H1 (cell line): ENCODE measurements around the gene TMEM145. TPM values are rescaled to one million over a fixed set of nuclear protein-coding genes. Genes with fewer than 3 reads are reported as not detected.
A peak's percentile ranks its signal among the peaks of the same experiment; 100 is the strongest.

Source experiments
- BRCA1 ChIP-seq: IDR thresholded peaks from 2 replicates; pipeline ENCODE4 v1.6.1; 2012; ENCODE audit warnings: low read depth, low read length, improper control_type of control experiment
- CEBPB ChIP-seq: IDR thresholded peaks from 2 replicates; pipeline ENCODE4 v1.6.1; 2012; ENCODE audit warnings: low read depth, low read length
- CHD2 ChIP-seq: IDR thresholded peaks from 2 replicates; pipeline ENCODE4 v1.6.1; 2012; ENCODE audit warnings: low read length, improper control_type of control experiment
- CTBP2 ChIP-seq: IDR thresholded peaks from 2 replicates; pipeline ENCODE4 v1.7.0; 2011; ENCODE audit warnings: borderline replicate concordance, mild to moderate bottlenecking, moderate library complexity, mixed read lengths, low read length; ENCODE audit not compliant: insufficient read depth, insufficient read length
- E2F6 ChIP-seq: IDR thresholded peaks from 2 replicates; pipeline ENCODE4 v1.6.1; 2012; ENCODE audit warnings: inconsistent platforms
- FOSL1 ChIP-seq: IDR thresholded peaks from 2 replicates; pipeline ENCODE4 v1.6.1; 2011; ENCODE audit warnings: mild to moderate bottlenecking, low read depth, low read length, moderate library complexity; ENCODE audit not compliant: insufficient read depth
- KDM4A ChIP-seq: IDR thresholded peaks from one replicate; pipeline ENCODE4 v1.7.1; 2012; ENCODE audit warnings: low read depth, mild to moderate bottlenecking, moderate library complexity, low read length, inconsistent platforms; ENCODE audit not compliant: severe bottlenecking
- PHF8 ChIP-seq: fragments of 200-600 bp; sonication (generic); conservative IDR thresholded peaks from 2 replicates; pipeline ENCODE4 v1.7.1; 2012; ENCODE audit warnings: low read depth, mild to moderate bottlenecking, inconsistent platforms, low read length, moderate library complexity
- POLR2A ChIP-seq, 2 experiments: IDR thresholded peaks; 1 replicate in 1 of 2; 2 replicates in 1 of 2; pipeline ENCODE4 v1.6.1; 2011; ENCODE audit warnings: low read depth in 2 of 2, low read length in 2 of 2, mild to moderate bottlenecking in 2 of 2; ENCODE audit errors: control extremely low read depth in 1 of 2
- POU5F1 ChIP-seq: IDR thresholded peaks from 2 replicates; pipeline ENCODE4 v1.6.1; 2011; ENCODE audit warnings: low read depth, mild to moderate bottlenecking, low read length, moderate library complexity
- RNF2 ChIP-seq: fragments of 200-900, 300-1000 bp; sonication (generic); IDR thresholded peaks from 2 replicates; pipeline ENCODE4 v1.7.1; 2016; ENCODE audit warnings: borderline replicate concordance, low read depth, mild to moderate bottlenecking, antibody characterized with exemption, low read length; ENCODE audit not compliant: poor library complexity, severe bottlenecking; ENCODE audit errors: missing control alignments
- RXRA ChIP-seq: IDR thresholded peaks from 2 replicates; pipeline ENCODE4 v1.6.1; 2011; ENCODE audit warnings: low read depth, mild to moderate bottlenecking, low read length, moderate library complexity; ENCODE audit not compliant: insufficient read depth
- SIX5 ChIP-seq: IDR thresholded peaks from 2 replicates; pipeline ENCODE4 v1.6.1; 2011; ENCODE audit warnings: mild to moderate bottlenecking, low read depth, low read length
- TAF1 ChIP-seq: IDR thresholded peaks from 2 replicates; pipeline ENCODE4 v1.6.1; 2011; ENCODE audit warnings: mild to moderate bottlenecking, low read depth, low read length
- TEAD4 ChIP-seq: IDR thresholded peaks from 2 replicates; pipeline ENCODE4 v1.6.1; 2012; ENCODE audit warnings: low read depth, low read length, inconsistent platforms, mixed read lengths
- USF2 ChIP-seq: IDR thresholded peaks from 2 replicates; pipeline ENCODE4 v1.6.1; 2011; ENCODE audit warnings: low read length, improper control_type of control experiment
- polyA plus RNA-seq, 7 experiments: library from polyadenylated mRNA; depleted of rRNA in 3 of 7; stranded (reverse) in 5 of 7; unstranded in 2 of 7; fragments of >200 nt in 5 of 7; fragments of 200-250 nt in 2 of 7; gene quantifications; 1 replicate in 5 of 7; 2 replicates in 1 of 7; 4 replicates in 1 of 7; pipeline versions ENCODE4 v1.2.1 to v1.2.3, GENCODE V29; 2011 to 2013; ENCODE audit warnings: missing spikeins in 2 of 7, mixed read lengths in 2 of 7
- total RNA-seq: library from RNA; stranded (reverse); fragmentation: NEBNext Ultra II Directional; extraction: Animal tissue kit (Norgen Biotek cat#: 25700); gene quantifications from 2 replicates; pipeline ENCODE4 v1.2.1, GENCODE V29; 2021

The TMEM145 gene
- total and polyA plus RNA-seq, 2 of the 8 experiments (the other 6 are each of a cell fraction or from before 2014, with no cell fraction given) = 2.3 to 4.7 TPM

DNA sequence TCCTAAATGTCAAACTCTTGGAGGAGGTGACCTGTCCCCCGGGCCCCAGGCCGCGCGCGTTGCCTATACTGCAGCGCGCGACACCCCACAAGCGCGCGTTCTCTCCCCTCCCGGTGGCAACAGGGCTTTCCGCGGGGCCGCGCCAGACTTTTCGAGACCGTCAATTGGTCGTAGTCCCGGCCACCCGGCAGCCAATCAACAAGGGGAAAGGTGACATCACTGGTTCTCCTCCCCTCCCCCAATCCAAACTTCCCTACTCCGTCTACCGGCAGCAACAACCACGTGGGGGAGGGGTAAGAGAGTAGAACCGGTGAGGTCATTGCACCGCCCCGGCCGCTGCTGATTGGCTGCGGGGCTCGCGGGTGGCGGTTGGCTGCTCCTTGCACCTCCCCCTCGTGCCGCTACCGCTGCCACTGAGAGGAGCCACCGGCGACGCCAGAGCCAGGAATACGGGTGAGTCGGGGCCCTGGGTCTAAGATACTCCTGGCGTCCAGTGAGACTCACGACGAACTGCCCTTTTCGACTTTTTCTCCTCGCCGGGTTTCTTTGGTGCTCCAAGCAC, 44.9 kb upstream of the TMEM145 start (continued):
- no peak for TF ChIP-seq POU5F1
- TF ChIP-seq FOSL1 = no peak
- peak; percentile 80 for TF ChIP-seq CTBP2
- peak; percentile 58 for TF ChIP-seq KDM4A
- TF ChIP-seq TAF1 = peak; percentile 58; the same call in 1 of the 2 replicates
- 0 out of 2 replicates have a peak, but pooled peaks have one; percentile 44 for TF ChIP-seq CHD2
- no peak for TF ChIP-seq SIX5
- no peak for TF ChIP-seq TEAD4
- TF ChIP-seq POLR2A (IDR thresholded peaks at IDR 0.05; ENCODE audit: control extremely low read depth in 1 of 2, low read depth in 2 of 2, low read length in 2 of 2) = peak in 1 of 2 experiments; percentile 60; a peak in 2 of 3 replicates
- no peak for TF ChIP-seq CEBPB
- peak; percentile 21; the same call in 1 of the 2 replicates for TF ChIP-seq E2F6
- TF ChIP-seq PHF8 = peak; percentile 69; the same call in 1 of the 2 replicates
- TF ChIP-seq USF2 = peak; percentile 69; the same call in 1 of the 2 replicates
- no peak for TF ChIP-seq RXRA
- TF ChIP-seq BRCA1 = no peak
- TF ChIP-seq RNF2 = no peak
